HepG2 (cell line): ENCODE data around the gene GRM5. TPM values are rescaled to one million over a fixed set of nuclear protein-coding genes. Genes with fewer than 3 reads are reported as not detected.

Experiments
- ATAC-seq: fragments of 200-7000 bp; cut with Tn5 transposase; 3 replicates; pipeline ENCODE4 v1.9.1; 2020; ENCODE audit warnings: mild to moderate bottlenecking, moderate library complexity
- BruUV-seq: library from RNA; stranded (reverse); fragments of 400-500 nt; replicated peaks from 2 replicates; lab custom pipeline; 2021; lab: Mats Ljungman, UMichigan
- CTCF ChIA-PET: fragments of 300-600 bp; formaldehyde crosslinking; extraction: SDS; loops from one replicate; lab custom pipeline; 2021; ENCODE audit warnings: low total read pairs, inconsistent platforms, low intra/inter-chr PET ratio; lab: Yijun Ruan, JAX
- POLR2A ChIA-PET: fragments of 350-600 bp; sonication (Branson Sonifier 250); formaldehyde crosslinking; loops from one replicate; lab custom pipeline; 2020; ENCODE audit warnings: antibody characterized with exemption, inconsistent platforms; lab: Yijun Ruan, JAX
- DNase-seq: peaks from one replicate; pipeline ENCODE4 v3.0.0-alpha.2; 2015; ENCODE audit warnings: low spot score
- FAIRE-seq: peaks from 3 replicates; lab custom pipeline; 2011; peaks lifted over from hg19 to GRCh38; lab: Jason Lieb, UNC
- H2AFZ ChIP-seq: one replicate; pipeline ENCODE4 v1.6.1; 2011; ENCODE audit warnings: low read length, inconsistent platforms
- H3K27ac ChIP-seq: fragments of 300-600 bp; 3 replicates; pipeline ENCODE4 v1.8.0; 2011; ENCODE audit warnings: mixed run types, mild to moderate bottlenecking, mixed read lengths, low read length, inconsistent platforms; ENCODE audit not compliant: insufficient read depth; ENCODE audit errors: extremely low read length
- H3K27me3 ChIP-seq, 2 experiments: fragments of 200-600 bp in 1 of 2; 2 replicates in 1 of 2; 3 replicates in 1 of 2; pipeline versions ENCODE4 v1.6.0 to v1.8.0; 2011; ENCODE audit warnings: low read length in 2 of 2, mild to moderate bottlenecking in 2 of 2, moderate library complexity in 2 of 2, inconsistent platforms in 1 of 2; ENCODE audit not compliant: insufficient read depth in 2 of 2, control insufficient read depth in 1 of 2
- H3K36me3 ChIP-seq, 2 experiments: fragments of 200-600 bp in 1 of 2; replicated peaks in 1 of 2; 2 replicates in 1 of 2; 3 replicates in 1 of 2; pipeline versions ENCODE4 v1.5.1 to v1.8.0; 2011; ENCODE audit warnings: low read length in 2 of 2, inconsistent platforms in 1 of 2; ENCODE audit not compliant: insufficient read depth in 2 of 2, control insufficient read depth in 1 of 2
- H3K4me1 ChIP-seq: 2 replicates; pipeline ENCODE4 v1.5.1; 2012; ENCODE audit warnings: low read length, inconsistent platforms; ENCODE audit not compliant: insufficient read depth
- H3K4me2 ChIP-seq: 2 replicates; pipeline ENCODE4 v1.6.0; 2011; ENCODE audit warnings: low read depth, low read length, inconsistent platforms
- H3K4me3 ChIP-seq, 3 experiments: fragments of 200-600 bp in 1 of 3; sonication (generic), shearing (Covaris generic) in 1 of 3; replicated peaks in 1 of 3; 2 replicates each; pipeline ENCODE4 v1.5.1; 2011 to 2016; ENCODE audit warnings: low read length in 3 of 3, inconsistent platforms in 2 of 3, low read depth in 2 of 3, mild to moderate bottlenecking in 2 of 3, control low read depth in 1 of 3, mixed read lengths in 1 of 3; ENCODE audit not compliant: insufficient read depth in 1 of 3
- H3K79me2 ChIP-seq: one replicate; pipeline ENCODE4 v1.6.1; 2011; ENCODE audit warnings: low read length, inconsistent platforms; ENCODE audit not compliant: insufficient read depth
- H3K9ac ChIP-seq: 2 replicates; pipeline ENCODE4 v1.6.0; 2011; ENCODE audit warnings: mild to moderate bottlenecking, low read depth, low read length, inconsistent platforms; ENCODE audit not compliant: insufficient read depth
- H3K9me3 ChIP-seq: 2 replicates; pipeline ENCODE4 v1.5.1; 2012; ENCODE audit warnings: mild to moderate bottlenecking, low read length
- H4K20me1 ChIP-seq: 2 replicates; pipeline ENCODE4 v1.6.0; 2011; ENCODE audit warnings: inconsistent platforms, mild to moderate bottlenecking, low read length, moderate library complexity; ENCODE audit not compliant: insufficient read depth
- ZBTB7A ChIP-seq: sonication (generic); formaldehyde crosslinking; IDR thresholded peaks from 2 replicates; pipeline ENCODE4 v1.8.0; 2022; ENCODE audit warnings: mild to moderate bottlenecking, missing genetic modification reagents
- ZNF142 ChIP-seq: sonication (generic); formaldehyde crosslinking; IDR thresholded peaks from 2 replicates; pipeline ENCODE4 v1.4.0; 2020; ENCODE audit warnings: missing genetic modification reagents
- ZNF503 ChIP-seq: sonication (generic); formaldehyde crosslinking; IDR thresholded peaks from 2 replicates; pipeline ENCODE4 v1.4.0; 2020; ENCODE audit warnings: missing genetic modification reagents
- WGBS: methylation state at CpG from one replicate; pipeline ENCODE4 v1.1.6; 2017; ENCODE audit warnings: low lambda C conversion rate; 5-methylcytosine and 5-hydroxymethylcytosine counted together
- in situ Hi-C: cut with HindIII; loops from 2 replicates; pipeline ENCODE4 v1.10.0; 2017; ENCODE audit warnings: low pct_unique_long_range_greater_than_20kb; ENCODE audit not compliant: extremely low pct_ligation_motif_present
- intact Hi-C: fragments of 100-400 bp; cut with micrococcal nuclease; formaldehyde crosslinking; loops from one replicate; pipeline ENCODE4 v1.10.0; 2022; ENCODE audit not compliant: unreplicated experiment
- polyA plus RNA-seq, 8 experiments: library from polyadenylated mRNA; depleted of rRNA in 3 of 8; stranded (reverse) in 7 of 8; unstranded in 1 of 8; fragments of >200 nt; fragmentation: Illumina TruSeq in 4 of 8; extraction: Trizol in 4 of 8; gene quantifications; 2 replicates each; pipeline versions ENCODE4 v1.2.1 to v1.2.3, GENCODE V29; 2011 to 2016; ENCODE audit warnings: low read depth in 4 of 8, missing spikeins in 1 of 8, mixed read lengths in 1 of 8; ENCODE audit not compliant: insufficient read depth in 1 of 8
- total RNA-seq, 5 experiments: library from RNA; depleted of rRNA; stranded (reverse); fragments of >200 nt; fragmentation: Illumina TruSeq; extraction: Trizol; gene quantifications; 2 replicates each; pipeline ENCODE4 v1.2.3, GENCODE V29; 2016; ENCODE audit warnings: low read depth in 1 of 5

The GRM5 gene
- total and polyA plus RNA-seq, 2 of the 13 experiments (the other 11 are each of a cell fraction or from before 2014, with no cell fraction given): not detected

- TF ChIP-seq ZNF142 (CRISPR knock-in tag) (no peak), ZNF503 (CRISPR knock-in tag) (no peak)
Measured at GRCh38 chr11:88818978-88819377, 246.8 kb downstream of the GRM5 start (continued).

GRCh38 chr11:88815505-88815904 lies 250.3 kb downstream of the GRM5 start:
- ChIA-PET POLR2A (no interaction called here), CTCF (no interaction called here)
- no peaks in the 10 kb centered on the region for H3K27me3 ChIP-seq
- H3K27ac ChIP-seq: no peak overlapping the region
- intact Hi-C loops (no loop called here), in situ Hi-C loops (no loop called here)
- no peaks in the 10 kb centered on the region for H3K4me1 ChIP-seq
- no peak for ATAC-seq
- no peak overlapping the region for H2AFZ ChIP-seq
- TF ChIP-seq ZBTB7A: no peak
- FAIRE-seq: no peak
- H3K9me3 ChIP-seq: no peaks in the 10 kb centered on the region
- H3K36me3 ChIP-seq: no peaks in the 10 kb centered on the region
- WGBS: 5% methylated on average over 2 of the region's 3 CpGs
- no peak overlapping the region for H3K4me2 ChIP-seq
- H3K4me3 ChIP-seq: no peak overlapping the region
- no peak overlapping the region for H3K9ac ChIP-seq
- H3K79me2 ChIP-seq: no peaks in the 10 kb centered on the region
- BruUV-seq: no TSS peak
- H4K20me1 ChIP-seq: no peaks in the 10 kb centered on the region
- DNase-seq: no peak
